HUDEP-2 (cell line): ENCODE results near the gene SORCS2.

Source experiments
- DNase-seq, 76 experiments: peaks; one replicate each; lab custom pipeline; 2025; ENCODE audit not compliant: unreplicated experiment in 76 of 76; lab: John Stamatoyannopoulos, UW

Gene SORCS2

DNA sequence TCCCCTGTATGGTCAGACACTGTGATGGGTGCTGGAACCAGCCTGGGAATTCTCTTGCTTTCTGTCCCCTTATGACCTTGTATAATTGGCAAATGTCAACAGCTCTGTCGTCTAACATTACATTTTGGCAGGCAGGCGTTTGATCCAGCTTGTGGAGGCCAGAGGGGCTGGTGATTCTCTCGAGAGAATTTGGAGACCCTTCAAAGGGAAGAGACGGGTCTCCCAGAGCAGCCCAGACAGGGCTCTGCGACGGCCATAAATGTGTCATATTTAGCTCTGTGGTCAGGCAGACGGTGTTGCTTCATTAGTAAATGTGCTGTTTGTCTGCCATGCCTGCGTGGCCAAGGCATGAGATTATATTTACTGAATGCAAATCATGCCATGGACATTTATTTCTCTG, 68.7 kb downstream of the SORCS2 start:
- DNase-seq: no peak

- no peak for DNase-seq
Observed at GRCh38 chr4:7261536-7261935, 69.2 kb downstream of the SORCS2 start.

- no peak for DNase-seq
Observed at GRCh38 chr4:7262134-7262533, 69.8 kb downstream of the SORCS2 start.

GRCh38 chr4:7263166-7263565, 70.8 kb downstream of the SORCS2 start:
- DNase-seq: no peak

DNA sequence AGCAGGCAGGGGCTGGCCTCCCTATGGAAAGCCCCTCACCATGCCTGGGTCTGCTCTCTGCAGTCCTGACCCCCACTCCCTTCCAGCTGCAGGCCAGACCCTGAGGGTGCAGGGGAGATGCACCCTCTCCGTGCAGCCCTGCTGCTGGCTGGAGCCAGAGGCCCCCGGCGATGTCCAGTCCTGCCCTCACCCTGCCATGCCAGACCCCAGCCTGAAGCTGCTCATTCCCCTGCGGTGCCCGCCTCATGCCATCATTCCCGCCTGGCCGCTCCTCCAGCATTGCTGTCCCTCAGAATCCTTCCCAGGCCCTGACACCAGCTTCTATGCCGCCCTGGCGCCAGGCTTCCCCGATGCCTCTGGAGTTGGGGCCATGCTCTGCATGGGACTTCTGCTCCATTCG, 72.4 kb downstream of the SORCS2 start:
- no peak for DNase-seq

GRCh38 chr4:7266525-7267292, 74.4 kb downstream of the SORCS2 start:
- DNase-seq: no peak

DNA sequence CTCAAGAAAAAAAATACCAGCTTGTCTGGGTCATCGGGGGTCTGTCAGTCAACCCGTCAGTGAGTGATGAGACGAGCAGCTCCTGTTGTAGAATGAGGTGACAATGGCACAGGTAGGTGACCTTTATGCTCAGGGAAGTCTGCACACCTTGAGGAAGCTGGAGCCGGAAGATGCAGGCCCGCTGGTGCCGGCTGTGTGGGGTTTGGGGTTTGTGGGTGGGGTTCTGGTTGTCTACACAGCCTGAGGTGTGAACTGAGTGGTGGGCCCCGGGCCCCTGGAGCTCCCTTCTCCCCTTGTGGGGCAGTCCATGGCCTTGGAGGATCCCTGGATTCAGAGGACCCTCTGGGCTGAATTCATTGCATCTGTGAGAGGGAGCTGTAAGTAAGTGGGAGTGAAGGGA, 75.5 kb downstream of the SORCS2 start:
- DNase-seq: no peak

- no peak for DNase-seq
Observed at GRCh38 chr4:7268941-7269340, 76.6 kb downstream of the SORCS2 start.

GRCh38 chr4:7270121-7270520, 77.8 kb downstream of the SORCS2 start:
- DNase-seq: no peak

- no peak for DNase-seq
Observed at GRCh38 chr4:7272404-7272803, 80.1 kb downstream of the SORCS2 start.

- DNase-seq: no peak
Observed at GRCh38 chr4:7273738-7274297, 81.5 kb downstream of the SORCS2 start.

DNA sequence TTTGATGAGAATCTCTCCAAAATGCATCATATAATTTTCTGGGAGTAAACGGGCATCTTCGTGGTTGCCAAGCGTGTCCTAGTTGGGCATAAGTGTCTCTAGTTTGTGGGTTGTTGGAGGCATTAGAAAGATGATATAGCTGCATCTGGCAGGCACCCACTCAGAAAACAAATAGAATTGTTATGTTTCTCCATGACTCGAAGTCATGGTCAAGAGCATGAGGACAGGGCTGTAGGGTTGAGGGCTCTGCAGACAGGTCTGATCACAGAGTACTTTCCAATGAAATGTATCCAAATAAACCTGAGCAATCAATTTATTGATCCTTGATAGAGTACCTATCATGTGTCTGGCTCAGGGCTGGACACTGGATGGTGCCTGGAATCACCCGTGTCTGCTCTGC, 82.7 kb downstream of the SORCS2 start:
- DNase-seq: no peak

GRCh38 chr4:7275490-7276154, 83.3 kb downstream of the SORCS2 start:
- no peak for DNase-seq

GRCh38 chr4:7276515-7276914, 84.2 kb downstream of the SORCS2 start:
- no peak for DNase-seq

GRCh38 chr4:7278071-7278765, 85.9 kb downstream of the SORCS2 start:
- no peak for DNase-seq

DNA sequence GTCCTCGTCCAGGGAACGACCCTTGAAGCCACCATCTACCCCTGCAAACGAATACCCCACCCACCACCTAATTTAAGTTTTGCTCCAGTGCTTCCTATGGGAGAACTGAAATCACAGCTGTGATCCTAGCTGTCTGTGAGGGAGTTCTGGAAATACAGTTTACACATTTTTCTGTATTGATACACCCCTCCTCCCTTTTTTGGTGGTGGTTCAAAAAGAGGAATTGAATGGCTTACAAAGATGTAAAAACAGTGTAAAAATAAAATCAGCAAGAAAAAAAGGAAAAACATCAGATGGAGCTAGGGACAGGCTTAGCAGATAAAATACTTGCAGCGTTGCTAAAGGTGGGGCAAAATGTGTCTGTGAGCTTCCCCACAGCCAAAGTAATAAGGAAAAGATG, 86.6 kb downstream of the SORCS2 start:
- DNase-seq: no peak

DNA sequence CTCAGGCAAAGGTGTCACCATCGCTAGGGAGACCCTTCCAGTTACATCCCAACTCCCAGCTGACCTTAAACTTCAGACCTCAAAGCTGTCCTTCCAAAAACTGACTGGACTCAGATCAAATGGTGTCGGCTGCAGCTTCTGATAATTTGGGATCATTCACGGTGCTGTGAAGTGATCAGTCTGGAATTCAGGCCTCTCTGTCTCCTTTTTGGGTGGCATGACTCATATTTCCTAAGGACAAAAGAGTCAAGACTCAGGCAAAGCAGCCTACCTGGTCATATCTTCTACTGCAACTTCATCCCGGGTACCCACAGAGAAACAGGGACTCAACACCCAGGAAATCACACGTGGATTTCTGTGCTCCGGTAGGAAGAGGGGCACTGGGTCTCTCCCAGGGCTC, 87.6 kb downstream of the SORCS2 start:
- DNase-seq: no peak

- DNase-seq: no peak
Observed at GRCh38 chr4:7280926-7281690, 88.8 kb downstream of the SORCS2 start.

DNA sequence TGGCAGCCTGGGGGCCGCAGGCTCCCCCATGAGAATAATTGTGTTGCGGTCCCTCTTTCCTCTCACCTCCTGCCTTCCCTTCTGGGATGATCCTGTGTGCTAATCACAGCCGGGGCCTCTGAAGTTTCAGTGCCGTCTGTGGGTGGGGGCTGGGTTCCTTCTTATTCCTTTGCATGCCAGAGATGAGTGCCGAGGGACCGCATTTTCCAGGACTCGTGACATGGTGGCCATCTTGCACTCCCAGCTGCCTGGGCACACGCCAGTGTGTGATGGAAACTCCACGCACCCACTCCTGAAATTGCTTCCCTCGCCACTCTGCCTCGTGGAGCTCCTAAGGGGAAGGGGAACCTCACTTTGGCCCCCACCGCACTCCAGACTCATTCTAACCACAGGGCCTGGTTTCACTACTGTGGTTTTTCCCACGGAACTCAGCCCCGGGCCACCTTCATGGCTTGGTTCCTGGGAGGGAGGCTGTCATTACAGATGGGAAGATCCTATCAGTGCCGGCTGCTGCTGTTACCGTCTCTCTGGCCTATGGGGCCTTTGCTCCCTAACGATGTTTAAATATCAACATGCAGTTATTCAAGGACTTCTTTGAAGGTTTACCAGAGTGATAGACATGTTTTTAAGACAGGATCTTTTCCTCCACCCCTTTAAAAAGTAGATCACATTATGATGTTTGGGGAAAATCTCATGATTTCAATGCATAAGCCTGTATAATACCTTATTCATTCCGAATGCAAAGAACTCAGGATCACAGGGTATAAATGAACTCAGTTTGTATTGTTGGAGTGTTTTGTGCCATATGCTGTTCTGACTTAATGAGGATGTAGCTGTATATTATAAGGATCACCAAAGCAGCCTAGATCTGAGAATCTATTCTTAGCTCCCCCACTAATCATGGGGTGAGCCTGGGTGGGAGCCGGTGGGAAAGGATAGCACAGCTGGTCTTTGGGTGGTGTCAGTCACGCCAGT, 89.6 kb downstream of the SORCS2 start:
- DNase-seq: no peak
